HEK293T (cell line): ENCODE measurements around the gene HOXB2.
A peak's percentile ranks its signal among the peaks of the same experiment; 100 is the strongest.

Source experiments
- CTCF ChIA-PET: fragments of 350-600 bp; formaldehyde crosslinking; extraction: SDS; loops from one replicate; lab custom pipeline; 2021; ENCODE audit warnings: antibody characterized with exemption, inconsistent platforms; lab: Yijun Ruan, JAX
- POLR2A ChIA-PET: fragments of 350-600 bp; formaldehyde crosslinking; extraction: SDS; loops from one replicate; lab custom pipeline; 2020; ENCODE audit warnings: antibody characterized with exemption, inconsistent platforms; lab: Yijun Ruan, JAX
- DNase-seq: peaks from one replicate; pipeline ENCODE4 v3.0.0; 2012; ENCODE audit warnings: mixed read lengths; ENCODE audit errors: extremely low spot score
- ARNT ChIP-seq: fragments of 450-650 bp; IDR thresholded peaks from 2 replicates; pipeline ENCODE4 v1.6.1; 2017; ENCODE audit warnings: mild to moderate bottlenecking
- BHLHE40 ChIP-seq: fragments of 450-650 bp; IDR thresholded peaks from 2 replicates; pipeline ENCODE4 v1.6.1; 2016; ENCODE audit warnings: mild to moderate bottlenecking, moderate library complexity, borderline replicate concordance
- CTBP1 ChIP-seq: fragments of 450-650 bp; IDR thresholded peaks from 2 replicates; pipeline ENCODE4 v1.6.1; 2016; ENCODE audit warnings: borderline replicate concordance
- ELF4 ChIP-seq: fragments of 450-650 bp; IDR thresholded peaks from 2 replicates; pipeline ENCODE4 v1.6.1; 2017; ENCODE audit warnings: antibody characterized with exemption
- FOXA1 ChIP-seq: fragments of 450-650 bp; IDR thresholded peaks from 2 replicates; pipeline ENCODE4 v1.6.1; 2016; ENCODE audit warnings: mild to moderate bottlenecking
- FOXK2 ChIP-seq: fragments of 450-650 bp; IDR thresholded peaks from 2 replicates; pipeline ENCODE4 v1.6.1; 2016; ENCODE audit warnings: mild to moderate bottlenecking
- FOXM1 ChIP-seq: fragments of 450-650 bp; IDR thresholded peaks from 2 replicates; pipeline ENCODE4 v1.6.1; 2017; ENCODE audit warnings: mild to moderate bottlenecking, borderline replicate concordance
- HDGF ChIP-seq: fragments of 450-650 bp; IDR thresholded peaks from 2 replicates; pipeline ENCODE4 v1.6.1; 2017; ENCODE audit warnings: antibody characterized with exemption, borderline replicate concordance
- L3MBTL2 ChIP-seq: fragments of 450-650 bp; conservative IDR thresholded peaks from 2 replicates; pipeline ENCODE4 v1.6.1; 2016; ENCODE audit warnings: mild to moderate bottlenecking
- LEF1 ChIP-seq: fragments of 450-650 bp; IDR thresholded peaks from 2 replicates; pipeline ENCODE4 v1.6.1; 2017; ENCODE audit warnings: mild to moderate bottlenecking, borderline replicate concordance
- NFRKB ChIP-seq: fragments of 450-650 bp; IDR thresholded peaks from 2 replicates; pipeline ENCODE4 v1.6.1; 2016; ENCODE audit warnings: mild to moderate bottlenecking, moderate library complexity
- SP1 ChIP-seq: fragments of 450-650 bp; IDR thresholded peaks from 2 replicates; pipeline ENCODE4 v1.6.1; 2017
- SUZ12 ChIP-seq: fragments of 450-650 bp; IDR thresholded peaks from 2 replicates; pipeline ENCODE4 v1.6.1; 2016; ENCODE audit warnings: mild to moderate bottlenecking
- TARDBP ChIP-seq: fragments of 450-650 bp; IDR thresholded peaks from 2 replicates; pipeline ENCODE4 v1.6.1; 2016
- ZNF384 ChIP-seq: fragments of 450-650 bp; IDR thresholded peaks from 2 replicates; pipeline ENCODE4 v1.6.1; 2016
- TF ChIP-seq, protein P1 (sequence below): fragments of 450-650 bp; IDR thresholded peaks from 2 replicates; pipeline ENCODE4 v1.6.1; 2016

Gene HOXB2

GRCh38 chr17:48569674-48570324, 24.9 kb upstream of the HOXB2 start:
- CTCF ChIA-PET = interaction anchor here (0.5 to 1.2 kb wide), 2 partner anchors 17 to 51 kb away, joined by 3 to 5 read pairs; no protein-coding TSS in a partner anchor
- POLR2A ChIA-PET = interaction anchor here (0.5 to 2.1 kb wide), 8 partner anchors 10 to 70 kb away, joined by 3 to 10 read pairs (median 4); partner anchors contain the start of gene HOXB9

DNA sequence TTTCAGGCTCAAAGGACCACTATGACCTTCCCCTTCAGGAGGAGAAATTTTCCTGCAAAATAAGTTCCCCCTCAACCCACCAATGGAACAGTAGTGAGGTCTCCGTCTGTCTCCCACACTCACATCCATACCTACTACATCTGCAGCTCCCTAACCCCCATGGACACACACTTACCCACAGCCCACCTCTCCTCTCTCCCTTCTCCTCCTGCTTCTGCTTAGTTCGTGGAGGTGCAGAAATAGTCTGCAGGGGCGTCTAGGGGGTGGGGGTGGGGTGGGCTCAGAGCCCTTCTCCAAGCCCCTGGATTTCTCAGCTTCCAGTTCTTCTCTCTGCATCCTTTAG, 24.3 kb upstream of the HOXB2 start:
- ChIA-PET POLR2A (interaction anchor here (0.8 to 2.1 kb wide), 4 partner anchors 10 to 27 kb away, joined by 3 to 10 read pairs (median 6); no protein-coding TSS in a partner anchor), CTCF (interaction anchor here (0.5 to 1.2 kb wide), 2 partner anchors 18 to 50 kb away, joined by 3 to 5 read pairs; no protein-coding TSS in a partner anchor)
- DNase-seq = no peak
- TF ChIP-seq, protein P1, sequence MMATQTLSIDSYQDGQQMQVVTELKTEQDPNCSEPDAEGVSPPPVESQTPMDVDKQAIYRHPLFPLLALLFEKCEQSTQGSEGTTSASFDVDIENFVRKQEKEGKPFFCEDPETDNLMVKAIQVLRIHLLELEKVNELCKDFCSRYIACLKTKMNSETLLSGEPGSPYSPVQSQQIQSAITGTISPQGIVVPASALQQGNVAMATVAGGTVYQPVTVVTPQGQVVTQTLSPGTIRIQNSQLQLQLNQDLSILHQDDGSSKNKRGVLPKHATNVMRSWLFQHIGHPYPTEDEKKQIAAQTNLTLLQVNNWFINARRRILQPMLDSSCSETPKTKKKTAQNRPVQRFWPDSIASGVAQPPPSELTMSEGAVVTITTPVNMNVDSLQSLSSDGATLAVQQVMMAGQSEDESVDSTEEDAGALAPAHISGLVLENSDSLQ = no peak
- TF ChIP-seq SP1 (no peak), FOXM1 (no peak), FOXA1 (no peak), ARNT (no peak)

More at GRCh38 chr17:48569674-48570324, 24.9 kb upstream of the HOXB2 start:
- TF ChIP-seq BHLHE40 = no peak
- TF ChIP-seq FOXA1 = no peak
- TF ChIP-seq, protein P1 = no peak
- no peak for DNase-seq

- ChIA-PET POLR2A (interaction anchor here (0.8 to 3.0 kb wide), 4 partner anchors 11 to 20 kb away, joined by 3 to 12 read pairs (median 8); no protein-coding TSS in a partner anchor), CTCF (interaction anchor here (0.5 to 1.2 kb wide), 4 partner anchors 14 to 685 kb away, joined by 3 to 5 read pairs (median 3); no protein-coding TSS in a partner anchor)
- TF ChIP-seq, protein P1 = peak; percentile 99
- TF ChIP-seq LEF1 (no peak; the same call in 1 of the 2 replicates), TARDBP (peak; percentile 26; the same call in 1 of the 2 replicates), SP1 (no peak), CTBP1 (peak; percentile 98), NFRKB (no peak), SUZ12 (no peak), L3MBTL2 (no peak), ELF4 (no peak), FOXA1 (no peak), FOXK2 (no peak), BHLHE40 (no peak), ARNT (peak; percentile 93), FOXM1 (no peak), HDGF (no peak), ZNF384 (no peak)
- DNase-seq = no peak
Observed at GRCh38 chr17:48568499-48569239, 23.8 kb upstream of the HOXB2 start.

DNA sequence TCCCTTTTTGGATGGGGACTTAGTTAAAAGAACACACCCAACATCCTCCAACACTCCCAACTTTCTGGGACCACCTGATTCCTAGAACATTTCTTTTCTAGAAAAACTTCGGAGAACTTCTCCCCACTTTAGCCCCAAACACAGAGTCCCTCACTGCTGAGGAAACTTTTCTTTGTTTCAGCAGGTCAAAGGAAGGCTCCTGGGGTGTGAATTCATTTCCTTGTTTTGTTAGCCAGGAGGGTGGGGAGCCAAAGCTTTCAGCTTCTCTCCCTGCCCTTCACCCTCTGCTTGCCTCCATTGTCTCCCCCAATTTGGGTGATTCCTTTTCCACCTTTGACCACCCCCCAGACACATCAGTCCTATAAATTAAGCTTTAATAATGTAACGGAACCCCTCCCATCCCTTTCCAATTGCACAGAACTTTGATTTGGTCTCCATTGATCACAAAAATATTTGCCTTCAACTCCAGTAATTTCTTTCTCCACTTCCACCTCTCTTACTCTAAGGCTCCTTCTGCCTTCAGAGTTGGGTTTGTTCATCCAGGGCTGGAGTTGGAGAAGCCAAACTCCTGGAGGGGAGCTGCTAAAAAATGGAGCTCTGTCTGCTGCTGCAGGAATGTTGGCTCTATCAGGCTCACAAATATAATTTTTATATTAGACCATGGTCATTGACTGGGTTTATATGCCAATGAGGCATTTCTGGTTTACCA, 22.9 kb upstream of the HOXB2 start:
- no peak for TF ChIP-seq TARDBP
- no peak for TF ChIP-seq FOXA1
- TF ChIP-seq CTBP1 = no peak
- no peak for TF ChIP-seq SP1
- TF ChIP-seq, protein P1 = no peak
- no peak for TF ChIP-seq BHLHE40
- no peak for TF ChIP-seq NFRKB
- TF ChIP-seq ARNT = no peak
- no peak for TF ChIP-seq LEF1
- TF ChIP-seq FOXM1 = no peak
- TF ChIP-seq ZNF384 = no peak
- TF ChIP-seq FOXK2 = no peak
- no peak for TF ChIP-seq L3MBTL2
- no peak for TF ChIP-seq HDGF
- TF ChIP-seq SUZ12 = no peak
- TF ChIP-seq ELF4 = no peak
- ChIA-PET POLR2A (interaction anchor here (0.8 to 3.0 kb wide), 5 partner anchors 9 to 21 kb away, joined by 3 to 12 read pairs (median 5); no protein-coding TSS in a partner anchor), CTCF (interaction anchor here (0.5 to 1.8 kb wide), 4 partner anchors 13 to 686 kb away, joined by 3 to 8 read pairs (median 3); no protein-coding TSS in a partner anchor)
- DNase-seq = no peak

DNA sequence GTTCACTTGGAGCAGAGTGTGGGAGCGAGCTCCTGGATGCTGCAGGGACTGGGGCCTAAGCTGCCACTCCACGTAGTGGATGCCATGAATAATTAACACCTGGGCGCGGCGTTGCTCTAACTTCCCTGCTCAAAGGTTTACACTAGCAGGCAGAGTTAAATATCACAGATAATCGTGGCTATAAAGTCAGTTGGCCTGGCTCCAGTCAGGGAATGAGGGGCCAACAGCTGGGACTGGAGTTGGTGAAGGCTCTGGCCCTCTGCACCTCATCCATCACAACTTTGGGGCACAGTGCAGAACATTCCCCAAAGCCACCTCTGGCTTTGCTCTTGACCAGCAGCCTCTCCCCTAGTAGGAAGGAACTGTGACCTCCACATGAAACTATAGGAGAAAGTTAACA, 22.3 kb upstream of the HOXB2 start:
- DNase-seq = no peak
- POLR2A ChIA-PET = interaction anchor here (1.2 to 3.0 kb wide), 5 partner anchors 9 to 21 kb away, joined by 4 to 12 read pairs (median 5); no protein-coding TSS in a partner anchor
- CTCF ChIA-PET = interaction anchor here (1.2 to 1.8 kb wide), 2 partner anchors 20 to 66 kb away, joined by 3 to 8 read pairs; no protein-coding TSS in a partner anchor
- TF ChIP-seq SP1 = no peak
- TF ChIP-seq, protein P1 = peak; percentile 26; the same call in 1 of the 2 replicates
